Body of pancreas (tissue), 4 donors: Measurements from ENCODE around the gene ABCC9. TPM values are rescaled to one million over a fixed set of nuclear protein-coding genes. Genes with fewer than 3 reads are reported as not detected.
"Not testable (repeated sequence)": the region's sequence is repeated elsewhere in the genome, so short reads cannot be mapped to it uniquely, and the experiment has no call there.

Experiments used
- ATAC-seq: fragments of 150-250 bp; one replicate; pipeline ENCODE4 v1.9.1; 2016
- DNase-seq, 4 donors: peaks; one replicate each; pipeline ENCODE4 v3.0.0-alpha.2; 2019
- H3K27ac ChIP-seq, 4 donors: fragments of 200-600 bp; sonication (generic); 1 replicate in 3 of 4; 2 replicates in 1 of 4; pipeline versions ENCODE4 v1.5.1 to v1.6.1; 2016 to 2019; ENCODE audit warnings: mild to moderate bottlenecking in 1 of 4, mixed read lengths in 1 of 4, moderate library complexity in 1 of 4
- H3K27me3 ChIP-seq, 2 donors: fragments of 200-600 bp; sonication (generic); one replicate each; pipeline ENCODE4 v1.6.0; 2016; ENCODE audit warnings: mild to moderate bottlenecking in 1 of 2
- H3K36me3 ChIP-seq, 2 donors: fragments of 200-600 bp; sonication (generic); replicated peaks in 1 of 2; 2 replicates each; pipeline ENCODE4 v1.5.1; 2016; ENCODE audit warnings: low read depth in 2 of 2; ENCODE audit not compliant: insufficient read depth in 1 of 2
- H3K4me1 ChIP-seq: fragments of 200-600 bp; sonication (generic); one replicate; pipeline ENCODE4 v1.6.0; 2016
- H3K4me3 ChIP-seq, 2 donors: fragments of 200-600 bp; sonication (generic); 1 replicate in 1 of 2; 2 replicates in 1 of 2; pipeline ENCODE4 v1.5.1; 2016 to 2019
- H3K9me3 ChIP-seq, 3 donors: fragments of 200-600 bp; sonication (generic); 1 replicate in 2 of 3; 2 replicates in 1 of 3; pipeline ENCODE4 v1.5.1; 2016
- POLR2A ChIP-seq, 3 donors: fragments of 450-650 bp; IDR thresholded peaks; one replicate each; pipeline ENCODE4 v1.6.1; 2016; ENCODE audit warnings: antibody characterized with exemption in 3 of 3, mild to moderate bottlenecking in 2 of 3
- WGBS, 2 donors: methylation state at CpG; one replicate each; pipeline ENCODE4 v1.1.5; 2017; 5-methylcytosine and 5-hydroxymethylcytosine counted together
- intact Hi-C: fragments of 100-400 bp; cut with DNase I; formaldehyde crosslinking; loops from one replicate; pipeline ENCODE4 v1.15.1; 2023
- total RNA-seq, 2 donors: library from RNA; depleted of rRNA; stranded (reverse); fragments of >200 nt; gene quantifications; one replicate each; pipeline ENCODE4 v1.1.0, GENCODE V29; 2016
- TF ChIP-seq, protein P1 (sequence below), 7 experiments: fragments of 450-650 bp in 4 of 7; fragments of 200-600 bp in 3 of 7; sonication (generic) in 3 of 7; IDR thresholded peaks; one replicate each; pipeline ENCODE4 v1.5.1; 2016 to 2019; ENCODE audit warnings: antibody characterized with exemption in 7 of 7

The ABCC9 gene
- total RNA-seq, 2 donors from 2014 or later: 12.2 to 13.2 TPM

DNA sequence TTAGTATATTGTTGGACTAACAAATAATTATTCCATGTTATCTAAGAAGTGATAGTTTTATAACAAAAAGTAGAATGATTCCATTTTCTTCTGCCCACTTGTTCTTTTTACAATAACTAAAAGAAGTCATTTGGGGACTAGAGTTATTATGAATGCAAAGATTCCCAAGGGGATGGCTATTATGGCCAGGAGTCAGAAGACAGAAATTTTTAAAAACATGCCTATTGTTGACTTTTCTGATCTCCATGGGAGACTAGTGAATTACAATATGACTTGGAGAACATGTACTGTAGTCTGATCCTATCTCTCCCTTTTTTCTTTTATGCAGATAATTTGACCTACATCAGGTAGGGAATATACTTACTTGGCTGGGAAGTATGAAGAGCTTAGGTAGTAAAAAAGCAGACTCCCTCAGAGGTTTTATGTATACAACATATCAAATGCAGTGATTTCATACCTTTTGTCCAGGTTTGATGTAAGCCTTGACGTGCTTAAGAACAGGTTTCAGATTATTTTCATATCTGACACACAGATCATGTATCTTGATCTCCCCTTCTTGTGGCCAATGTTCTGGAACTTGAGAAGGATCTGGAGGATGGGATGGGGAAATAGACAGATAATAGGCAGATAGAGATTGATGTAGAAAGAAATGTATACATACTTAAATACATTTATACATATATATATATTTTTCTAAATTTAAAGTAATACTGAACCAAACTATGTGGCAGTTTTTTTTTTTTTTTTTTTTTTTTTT, 125.7 kb downstream of the ABCC9 start:
- Histone ChIP-seq H3K27ac (no peak overlapping the region), H3K36me3 (no peaks in the 10 kb centered on the region), H3K9me3 (no peaks in the 10 kb centered on the region), H3K27me3 (no peaks in the 10 kb centered on the region), H3K4me3 (no peak overlapping the region), H3K4me1 (peaks cover 14% of the 10 kb centered on the region)
- WGBS, 2 donors: 62 to 78% methylated on average over 1 of the region's 1 CpG
- no peak for TF ChIP-seq POLR2A (IDR thresholded peaks at IDR 0.05)
- TF ChIP-seq, protein P1, sequence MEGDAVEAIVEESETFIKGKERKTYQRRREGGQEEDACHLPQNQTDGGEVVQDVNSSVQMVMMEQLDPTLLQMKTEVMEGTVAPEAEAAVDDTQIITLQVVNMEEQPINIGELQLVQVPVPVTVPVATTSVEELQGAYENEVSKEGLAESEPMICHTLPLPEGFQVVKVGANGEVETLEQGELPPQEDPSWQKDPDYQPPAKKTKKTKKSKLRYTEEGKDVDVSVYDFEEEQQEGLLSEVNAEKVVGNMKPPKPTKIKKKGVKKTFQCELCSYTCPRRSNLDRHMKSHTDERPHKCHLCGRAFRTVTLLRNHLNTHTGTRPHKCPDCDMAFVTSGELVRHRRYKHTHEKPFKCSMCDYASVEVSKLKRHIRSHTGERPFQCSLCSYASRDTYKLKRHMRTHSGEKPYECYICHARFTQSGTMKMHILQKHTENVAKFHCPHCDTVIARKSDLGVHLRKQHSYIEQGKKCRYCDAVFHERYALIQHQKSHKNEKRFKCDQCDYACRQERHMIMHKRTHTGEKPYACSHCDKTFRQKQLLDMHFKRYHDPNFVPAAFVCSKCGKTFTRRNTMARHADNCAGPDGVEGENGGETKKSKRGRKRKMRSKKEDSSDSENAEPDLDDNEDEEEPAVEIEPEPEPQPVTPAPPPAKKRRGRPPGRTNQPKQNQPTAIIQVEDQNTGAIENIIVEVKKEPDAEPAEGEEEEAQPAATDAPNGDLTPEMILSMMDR (IDR thresholded peaks at IDR 0.05): no peak
- intact Hi-C loops: no loop called here
- no peak for DNase-seq
- ATAC-seq: no peak

DNA sequence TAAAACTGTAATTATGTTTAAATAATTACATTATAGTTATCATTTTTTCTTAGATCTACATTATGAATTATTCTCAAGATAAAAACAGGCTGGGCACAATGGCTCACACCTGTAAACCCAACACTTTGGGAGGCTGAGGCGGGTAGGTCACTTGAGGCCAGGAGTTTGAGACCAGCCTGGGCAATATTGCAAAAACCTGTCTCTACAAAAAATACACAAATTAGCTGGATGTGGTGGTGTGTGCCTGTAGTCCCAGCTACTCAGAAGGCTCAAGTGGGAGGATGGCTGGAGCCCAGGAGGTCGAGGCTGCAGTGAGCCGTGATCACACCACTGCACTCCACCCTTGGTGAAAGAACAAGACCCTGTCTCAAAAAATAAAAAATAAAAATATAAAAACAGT, 126.4 kb downstream of the ABCC9 start:
- Histone ChIP-seq H3K4me1 (peaks cover 14% of the 10 kb centered on the region), H3K27ac (no peak overlapping the region), H3K9me3 (no peaks in the 10 kb centered on the region), H3K36me3 (no peaks in the 10 kb centered on the region), H3K27me3 (no peaks in the 10 kb centered on the region), H3K4me3 (no peak overlapping the region)
- TF ChIP-seq, protein P1 (IDR thresholded peaks at IDR 0.05): no peak
- no peak for TF ChIP-seq POLR2A (IDR thresholded peaks at IDR 0.05)
- DNase-seq: no peak
- ATAC-seq: no peak
- intact Hi-C loops: no loop called here
- WGBS, 2 donors: 76 to 95% methylated on average over 3 of the region's 3 CpGs

DNA sequence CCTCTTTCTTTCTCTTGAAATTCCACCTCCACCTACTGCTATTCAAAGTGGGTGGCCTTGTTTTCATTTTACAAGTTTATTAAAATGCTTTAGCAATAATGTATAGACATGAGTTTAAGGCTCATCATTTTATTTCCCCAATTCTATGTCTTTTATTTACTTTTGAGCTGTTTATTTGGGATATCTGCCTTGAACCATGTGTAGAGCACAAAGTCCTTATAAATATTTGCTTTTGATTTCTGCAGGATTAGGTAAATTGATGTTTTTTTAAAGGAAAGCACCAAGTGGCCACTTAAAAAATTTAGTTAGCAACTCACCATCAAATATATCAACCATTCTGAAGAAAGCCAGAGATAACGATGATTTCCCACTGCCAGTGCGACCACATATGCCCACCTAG, 126.9 kb downstream of the ABCC9 start:
- Histone ChIP-seq H3K9me3 (no peaks in the 10 kb centered on the region), H3K4me3 (no peak overlapping the region), H3K27ac (no peak overlapping the region), H3K27me3 (no peaks in the 10 kb centered on the region), H3K36me3 (no peaks in the 10 kb centered on the region), H3K4me1 (peaks cover 14% of the 10 kb centered on the region)
- 62 to 71% methylated on average over 2 of the region's 2 CpGs for WGBS, 2 donors
- DNase-seq: no peak
- intact Hi-C loops: no loop called here
- TF ChIP-seq, protein P1 (IDR thresholded peaks at IDR 0.05): no peak
- TF ChIP-seq POLR2A (IDR thresholded peaks at IDR 0.05): no peak
- ATAC-seq: no peak

- 63 to 69% methylated on average over 3 of the region's 3 CpGs for WGBS, 2 donors
- H3K36me3 ChIP-seq: no peaks in the 10 kb centered on the region
- no peak overlapping the region for H3K4me3 ChIP-seq
- no peak for TF ChIP-seq POLR2A (IDR thresholded peaks at IDR 0.05)
- TF ChIP-seq, protein P1 (IDR thresholded peaks at IDR 0.05): no peak
- no peaks in the 10 kb centered on the region for H3K9me3 ChIP-seq
- peaks cover 8% of the 10 kb centered on the region for H3K4me1 ChIP-seq
- DNase-seq: no peak
- no peak overlapping the region for H3K27ac ChIP-seq
- no peak for ATAC-seq
- no peaks in the 10 kb centered on the region for H3K27me3 ChIP-seq
- intact Hi-C loops: no loop called here
Observed at GRCh38 chr12:21813751-21814150, 127.5 kb downstream of the ABCC9 start.

GRCh38 chr12:21813125-21813524, 128.1 kb downstream of the ABCC9 start:
- TF ChIP-seq, protein P1 (IDR thresholded peaks at IDR 0.05): no peak
- TF ChIP-seq POLR2A (IDR thresholded peaks at IDR 0.05): no peak
- ATAC-seq: no peak
- Histone ChIP-seq H3K9me3 (no peaks in the 10 kb centered on the region), H3K4me1 (peaks cover 6% of the 10 kb centered on the region), H3K27me3 (no peaks in the 10 kb centered on the region), H3K36me3 (no peaks in the 10 kb centered on the region), H3K27ac (no peak overlapping the region), H3K4me3 (no peak overlapping the region)
- no peak for DNase-seq
- intact Hi-C loops: no loop called here

DNA sequence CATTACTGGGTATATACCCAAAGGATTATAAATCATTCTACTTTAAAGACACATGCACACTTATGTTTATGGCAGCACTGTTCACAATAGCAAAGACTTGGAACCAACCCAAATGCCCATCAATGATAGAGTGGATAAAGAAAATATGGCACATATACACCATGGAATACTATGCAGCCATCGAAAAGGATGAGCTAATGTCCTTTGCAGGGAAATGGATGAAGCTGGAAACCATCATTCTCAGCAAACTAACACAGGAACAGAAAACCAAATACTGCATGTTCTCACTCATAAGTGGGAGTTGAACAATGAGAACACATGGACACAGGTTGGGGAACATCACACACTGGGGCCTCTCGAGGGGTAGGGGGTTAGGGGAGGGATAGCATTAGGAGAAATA, 128.9 kb downstream of the ABCC9 start:
- H3K4me3 ChIP-seq, H3K9me3 ChIP-seq, ATAC-seq, H3K4me1 ChIP-seq, H3K27ac ChIP-seq, H3K36me3 ChIP-seq, intact Hi-C loops, H3K27me3 ChIP-seq, DNase-seq: not testable (repeated sequence)
- WGBS, 2 donors: 88 to 92% methylated on average over 2 of the region's 2 CpGs
